ENCODE results near the gene RMND1.
"Not testable (repeated sequence)": the region's sequence is repeated elsewhere in the genome, so short reads cannot be mapped to it uniquely, and the experiment has no call there.

The RMND1 gene

DNA sequence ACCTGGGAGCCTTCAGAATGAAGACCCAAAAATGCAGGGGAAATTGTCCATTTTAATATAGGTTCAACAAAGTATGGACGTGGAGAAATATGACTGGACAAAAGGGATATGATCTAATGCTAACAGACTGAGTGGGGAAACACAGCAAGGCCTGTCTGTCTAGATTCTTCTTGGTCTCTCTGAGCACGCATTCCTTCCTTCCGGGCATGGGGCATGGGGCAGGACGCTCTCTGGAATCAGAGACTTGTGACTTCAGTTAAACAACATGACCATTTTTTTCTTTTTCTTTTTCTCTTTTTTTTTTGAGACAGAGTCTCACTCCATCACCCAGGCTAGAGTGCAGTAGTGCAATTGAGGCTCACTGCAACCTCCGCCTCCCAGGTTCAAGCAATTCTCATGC lies 92.4 kb downstream of the RMND1 start:
- Histone ChIP-seq H3K27me3 (replicated peaks; ENCODE audit: control insufficient read depth, insufficient read depth, low read length) (no peaks in the 10 kb centered on the region), H3K4me3 (replicated peaks; ENCODE audit: low read depth, low read length) (no peak overlapping the region), H3K36me3 (ENCODE audit: control insufficient read depth, insufficient read depth, low read length) (peaks cover 2% of the 10 kb centered on the region)
- DNase-seq (ENCODE audit: extremely low read depth, insufficient read length), result no peak
- TF ChIP-seq, protein P1, sequence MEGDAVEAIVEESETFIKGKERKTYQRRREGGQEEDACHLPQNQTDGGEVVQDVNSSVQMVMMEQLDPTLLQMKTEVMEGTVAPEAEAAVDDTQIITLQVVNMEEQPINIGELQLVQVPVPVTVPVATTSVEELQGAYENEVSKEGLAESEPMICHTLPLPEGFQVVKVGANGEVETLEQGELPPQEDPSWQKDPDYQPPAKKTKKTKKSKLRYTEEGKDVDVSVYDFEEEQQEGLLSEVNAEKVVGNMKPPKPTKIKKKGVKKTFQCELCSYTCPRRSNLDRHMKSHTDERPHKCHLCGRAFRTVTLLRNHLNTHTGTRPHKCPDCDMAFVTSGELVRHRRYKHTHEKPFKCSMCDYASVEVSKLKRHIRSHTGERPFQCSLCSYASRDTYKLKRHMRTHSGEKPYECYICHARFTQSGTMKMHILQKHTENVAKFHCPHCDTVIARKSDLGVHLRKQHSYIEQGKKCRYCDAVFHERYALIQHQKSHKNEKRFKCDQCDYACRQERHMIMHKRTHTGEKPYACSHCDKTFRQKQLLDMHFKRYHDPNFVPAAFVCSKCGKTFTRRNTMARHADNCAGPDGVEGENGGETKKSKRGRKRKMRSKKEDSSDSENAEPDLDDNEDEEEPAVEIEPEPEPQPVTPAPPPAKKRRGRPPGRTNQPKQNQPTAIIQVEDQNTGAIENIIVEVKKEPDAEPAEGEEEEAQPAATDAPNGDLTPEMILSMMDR (IDR thresholded peaks at IDR 0.05; ENCODE audit: insufficient read depth, low read length, poor library complexity, severe bottlenecking), result no peak

DNA sequence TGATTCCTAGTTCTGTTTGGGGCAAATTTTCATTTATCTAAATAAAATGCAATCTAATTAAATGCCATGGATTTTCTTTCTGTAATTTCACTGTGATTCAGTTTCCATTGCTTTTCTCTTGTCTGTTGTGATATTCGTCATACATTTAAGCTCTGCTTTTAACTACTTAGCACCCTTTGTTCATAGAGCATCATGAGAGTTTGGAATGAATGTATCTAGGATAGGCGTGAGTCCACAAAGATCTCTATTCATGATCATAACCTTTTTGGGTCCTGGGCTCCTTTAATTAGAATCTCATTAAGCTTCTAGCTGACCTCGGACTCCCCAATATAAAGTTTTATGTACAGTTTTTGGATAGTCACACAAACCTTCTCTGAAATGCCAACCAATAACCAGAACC lies 93.5 kb downstream of the RMND1 start:
- H3K27me3 ChIP-seq (replicated peaks; ENCODE audit: control insufficient read depth, insufficient read depth, low read length), result no peaks in the 10 kb centered on the region
- TF ChIP-seq, protein P1 (IDR thresholded peaks at IDR 0.05; ENCODE audit: insufficient read depth, low read length, poor library complexity, severe bottlenecking), result no peak
- no peak for DNase-seq (ENCODE audit: extremely low read depth, insufficient read length)
- H3K4me3 ChIP-seq (replicated peaks; ENCODE audit: low read depth, low read length), result no peak overlapping the region
- H3K36me3 ChIP-seq (ENCODE audit: control insufficient read depth, insufficient read depth, low read length), result peaks cover 2% of the 10 kb centered on the region

DNA sequence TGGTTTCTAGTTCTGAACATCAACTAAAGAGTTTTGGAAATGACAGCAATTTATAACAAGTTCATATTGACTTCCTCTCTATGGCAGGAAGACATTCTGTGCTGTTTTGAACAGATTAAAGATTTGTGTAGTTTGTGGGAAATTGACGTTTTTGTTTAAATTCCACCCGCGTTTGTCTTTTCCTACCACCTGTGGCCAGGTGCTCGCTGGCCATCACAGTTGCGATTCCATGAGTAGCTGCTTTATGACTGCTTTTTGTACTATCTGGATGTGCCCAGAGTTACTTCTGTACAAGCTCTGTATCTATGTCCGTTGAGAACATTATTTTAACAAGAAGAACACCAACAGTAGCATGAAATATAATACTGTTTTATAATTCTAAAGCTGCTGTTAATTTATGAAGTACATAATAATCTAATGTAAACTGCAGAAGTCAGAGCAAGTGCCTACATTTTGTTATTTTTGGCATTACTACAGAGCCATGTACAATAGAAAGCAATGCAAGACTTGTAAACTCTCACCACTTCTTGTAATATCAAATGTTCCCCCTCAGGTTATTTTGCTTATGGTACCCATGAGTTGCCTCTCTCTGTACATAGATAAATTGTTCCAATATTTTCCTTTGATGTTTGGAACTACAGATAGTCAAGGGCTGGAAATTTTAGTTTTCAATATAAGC lies 94.0 kb downstream of the RMND1 start:
- DNase-seq (ENCODE audit: extremely low read depth, insufficient read length), result no peak
- H3K36me3 ChIP-seq (ENCODE audit: control insufficient read depth, insufficient read depth, low read length), result peaks cover 2% of the 10 kb centered on the region
- H3K4me3 ChIP-seq (replicated peaks; ENCODE audit: low read depth, low read length), result no peak overlapping the region
- H3K27me3 ChIP-seq (replicated peaks; ENCODE audit: control insufficient read depth, insufficient read depth, low read length), result no peaks in the 10 kb centered on the region
- TF ChIP-seq, protein P1 (IDR thresholded peaks at IDR 0.05; ENCODE audit: insufficient read depth, low read length, poor library complexity, severe bottlenecking), result no peak

DNA sequence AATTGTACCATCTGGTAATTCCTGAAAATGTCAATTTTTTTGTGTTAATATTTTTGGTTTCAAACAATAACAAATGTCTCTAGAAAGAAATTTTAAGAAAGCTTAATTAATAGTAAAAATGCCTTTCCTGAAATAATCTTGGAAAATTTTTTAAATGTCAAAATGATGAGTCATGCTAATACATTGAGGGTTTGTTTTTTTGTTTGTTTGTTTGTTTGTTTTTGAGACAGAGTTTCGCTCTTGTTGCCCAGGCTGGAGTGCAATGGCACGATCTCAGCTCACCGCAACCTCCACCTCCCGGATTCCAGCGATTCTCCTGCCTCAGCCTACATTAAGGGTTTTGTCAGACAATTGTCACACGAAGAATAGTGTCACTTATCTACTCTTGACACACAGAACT lies 94.9 kb downstream of the RMND1 start:
- DNase-seq (ENCODE audit: extremely low read depth, insufficient read length); H3K36me3 ChIP-seq (ENCODE audit: control insufficient read depth, insufficient read depth, low read length); H3K27me3 ChIP-seq (replicated peaks; ENCODE audit: control insufficient read depth, insufficient read depth, low read length); H3K4me3 ChIP-seq (replicated peaks; ENCODE audit: low read depth, low read length): not testable (repeated sequence)

Measured in GM06990 (cell line).